ENCODE data around the gene XPO1. TPM values are rescaled to one million over a fixed set of nuclear protein-coding genes. Genes with fewer than 3 reads are reported as not detected.

Gene XPO1
- total RNA-seq, 1 donor from 2014 or later: 89.1 TPM

- no peaks in the 10 kb centered on the region for H3K4me1 ChIP-seq
- no peaks in the 10 kb centered on the region for H3K9me3 ChIP-seq
- intact Hi-C loops (cut with DNase I): no loop called here
- H3K36me3 ChIP-seq: no peaks in the 10 kb centered on the region
- no peak overlapping the region for H3K4me3 ChIP-seq
- TF ChIP-seq POLR2AphosphoS5 (IDR thresholded peaks at IDR 0.05; ENCODE audit: insufficient read depth in 1 of 2, low read depth in 1 of 2) (no peak), POLR2A (IDR thresholded peaks at IDR 0.05) (no peak), CTCF (IDR thresholded peaks at IDR 0.05) (no peak)
- no peak for DNase-seq (ENCODE audit: extremely low spot score in 2 of 2)
- H3K27ac ChIP-seq: no peak overlapping the region
- H3K27me3 ChIP-seq: no peaks in the 10 kb centered on the region
Measured at GRCh38 chr2:61581716-61582115, 43.6 kb upstream of the XPO1 start.

- Histone ChIP-seq H3K27ac (no peak overlapping the region), H3K9me3 (no peaks in the 10 kb centered on the region), H3K36me3 (no peaks in the 10 kb centered on the region), H3K4me3 (no peak overlapping the region), H3K4me1 (no peaks in the 10 kb centered on the region), H3K27me3 (no peaks in the 10 kb centered on the region)
- DNase-seq (ENCODE audit: extremely low spot score in 2 of 2): no peak
- TF ChIP-seq POLR2A (IDR thresholded peaks at IDR 0.05): no peak
- TF ChIP-seq POLR2AphosphoS5 (IDR thresholded peaks at IDR 0.05; ENCODE audit: insufficient read depth in 1 of 2, low read depth in 1 of 2): no peak
- no peak for TF ChIP-seq CTCF (IDR thresholded peaks at IDR 0.05)
- intact Hi-C loops (cut with DNase I): no loop called here
Measured at GRCh38 chr2:61575447-61575859, 37.3 kb upstream of the XPO1 start.

- H3K27me3 ChIP-seq: no peaks in the 10 kb centered on the region
- no peak overlapping the region for H3K4me3 ChIP-seq
- H3K36me3 ChIP-seq: no peaks in the 10 kb centered on the region
- no peak for TF ChIP-seq POLR2AphosphoS5 (IDR thresholded peaks at IDR 0.05; ENCODE audit: insufficient read depth in 1 of 2, low read depth in 1 of 2)
- TF ChIP-seq POLR2A (IDR thresholded peaks at IDR 0.05): no peak
- TF ChIP-seq CTCF (IDR thresholded peaks at IDR 0.05): no peak
- intact Hi-C loops (cut with DNase I): no loop called here
- H3K4me1 ChIP-seq: no peaks in the 10 kb centered on the region
- no peaks in the 10 kb centered on the region for H3K9me3 ChIP-seq
- H3K27ac ChIP-seq: no peak overlapping the region
- DNase-seq (ENCODE audit: extremely low spot score in 2 of 2): no peak
Measured at GRCh38 chr2:61566566-61566965, 28.4 kb upstream of the XPO1 start.

- Histone ChIP-seq H3K27ac (no peak overlapping the region), H3K36me3 (no peaks in the 10 kb centered on the region), H3K9me3 (no peaks in the 10 kb centered on the region), H3K4me1 (no peaks in the 10 kb centered on the region), H3K27me3 (no peaks in the 10 kb centered on the region), H3K4me3 (no peak overlapping the region)
- intact Hi-C loops (cut with DNase I): no loop called here
- no peak for DNase-seq (ENCODE audit: extremely low spot score in 2 of 2)
- TF ChIP-seq CTCF (IDR thresholded peaks at IDR 0.05) (no peak), POLR2AphosphoS5 (IDR thresholded peaks at IDR 0.05; ENCODE audit: insufficient read depth in 1 of 2, low read depth in 1 of 2) (no peak), POLR2A (IDR thresholded peaks at IDR 0.05) (no peak)
Measured at GRCh38 chr2:61562615-61563014, 24.5 kb upstream of the XPO1 start.

GRCh38 chr2:61558160-61558559 is 20.0 kb upstream of the XPO1 start:
- H3K4me3 ChIP-seq: no peak overlapping the region
- DNase-seq (ENCODE audit: extremely low spot score in 2 of 2): no peak
- intact Hi-C loops (cut with DNase I): no loop called here
- no peaks in the 10 kb centered on the region for H3K9me3 ChIP-seq
- H3K36me3 ChIP-seq: no peaks in the 10 kb centered on the region
- no peaks in the 10 kb centered on the region for H3K27me3 ChIP-seq
- TF ChIP-seq POLR2AphosphoS5 (IDR thresholded peaks at IDR 0.05; ENCODE audit: insufficient read depth in 1 of 2, low read depth in 1 of 2) (no peak), CTCF (IDR thresholded peaks at IDR 0.05) (no peak), POLR2A (IDR thresholded peaks at IDR 0.05) (no peak)
- no peaks in the 10 kb centered on the region for H3K4me1 ChIP-seq
- no peak overlapping the region for H3K27ac ChIP-seq

Measured in vagina (tissue), 2 donors.